GM19240 (cell line): ENCODE results near the gene ELF1.
"Not testable (repeated sequence)": the region's sequence is repeated elsewhere in the genome, so short reads cannot be mapped to it uniquely, and the experiment has no call there.

Experiments
- DNase-seq: peaks from one replicate; pipeline ENCODE4 v3.0.0; 2011; ENCODE audit warnings: low spot score; ENCODE audit not compliant: insufficient read length

The ELF1 gene

GRCh38 chr13:40940841-40941240 lies 78.3 kb downstream of the ELF1 start:
- no peak for DNase-seq

- DNase-seq: peak; percentile 9
Observed at GRCh38 chr13:40933508-40934204, 85.5 kb downstream of the ELF1 start.

DNA sequence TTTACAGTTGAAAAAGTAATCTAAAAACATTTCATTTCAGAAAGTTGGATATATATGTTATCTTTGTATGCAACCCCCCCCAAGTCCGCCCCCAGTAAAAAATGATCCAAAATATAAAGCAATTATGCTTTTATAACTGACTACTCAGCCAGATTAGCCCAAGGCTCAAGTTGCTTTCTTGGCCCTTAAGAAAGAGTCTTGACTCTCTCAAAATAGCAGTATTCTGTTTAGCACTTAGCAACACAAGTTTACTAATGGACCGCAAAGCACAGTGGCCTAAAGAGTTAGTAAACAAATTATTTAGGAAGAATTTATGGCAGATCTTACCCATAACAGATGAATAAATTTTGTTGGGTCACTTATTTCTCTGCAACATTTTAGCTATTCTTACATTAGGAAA lies 86.9 kb downstream of the ELF1 start:
- no peak for DNase-seq

DNA sequence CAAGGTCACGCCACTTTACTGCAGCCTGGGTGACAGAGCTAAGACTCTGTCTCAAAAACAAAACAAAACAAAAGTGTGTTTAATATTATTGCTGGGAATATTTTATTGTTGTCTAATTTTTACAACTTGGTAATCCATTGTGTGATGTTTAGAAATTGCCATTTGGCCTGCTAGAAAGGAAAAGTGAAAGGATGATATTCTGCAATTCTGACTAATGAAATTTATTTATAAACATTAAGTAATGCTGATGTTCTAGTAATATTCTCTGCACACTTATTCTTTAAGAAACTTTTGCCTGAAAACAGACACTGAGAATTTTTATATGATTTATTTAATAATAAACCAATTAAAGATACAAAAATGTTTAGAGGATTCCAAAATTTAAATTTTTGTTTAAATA lies 87.4 kb downstream of the ELF1 start:
- DNase-seq: no peak

- DNase-seq: not testable (repeated sequence)
Observed at GRCh38 chr13:40929883-40930282, 89.2 kb downstream of the ELF1 start.

GRCh38 chr13:40928980-40929379 lies 90.1 kb downstream of the ELF1 start:
- no peak for DNase-seq

GRCh38 chr13:40927929-40928328 lies 91.2 kb downstream of the ELF1 start:
- no peak for DNase-seq

DNA sequence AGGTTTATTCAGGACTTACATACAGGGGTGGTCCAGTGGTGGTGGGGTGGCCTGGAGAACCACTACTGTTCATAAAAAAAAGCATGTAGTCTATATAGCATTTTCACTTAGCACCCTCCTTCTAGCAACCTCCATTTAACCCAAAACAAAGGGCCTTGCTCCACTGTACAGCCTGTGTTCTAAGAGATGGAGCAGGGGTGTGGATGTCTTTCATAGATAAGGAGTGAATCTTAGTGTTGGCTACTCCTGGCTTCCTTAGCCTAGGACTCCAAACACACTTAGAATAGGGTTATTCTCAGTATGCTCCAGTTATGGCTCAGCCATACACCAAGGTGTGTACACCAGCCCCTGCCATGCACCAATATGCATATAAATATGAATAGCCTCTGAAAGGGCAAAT lies 95.2 kb downstream of the ELF1 start:
- DNase-seq: no peak

GRCh38 chr13:40922437-40923040 lies 96.6 kb downstream of the ELF1 start:
- no peak for DNase-seq

DNA sequence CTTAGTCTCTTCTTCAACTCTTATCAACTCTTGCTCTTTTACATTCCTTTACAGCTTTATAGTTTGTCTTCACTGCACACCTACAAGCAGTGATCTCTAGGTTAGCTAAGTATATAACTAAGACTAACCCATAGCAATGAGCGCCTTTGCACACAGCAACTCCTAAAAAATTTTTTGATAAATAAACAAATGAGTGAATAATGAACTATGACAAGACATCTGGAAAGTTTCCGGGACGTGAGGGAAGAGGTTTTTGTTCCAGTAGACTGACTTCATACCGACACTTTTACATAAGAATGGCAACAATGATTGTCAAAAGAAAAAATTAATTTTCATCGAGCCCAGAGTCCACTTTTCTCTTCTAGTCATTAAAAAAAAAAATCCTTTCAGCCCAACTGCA lies 98.3 kb downstream of the ELF1 start:
- no peak for DNase-seq

GRCh38 chr13:40919901-40920300 lies 99.2 kb downstream of the ELF1 start:
- not testable (repeated sequence) for DNase-seq

GRCh38 chr13:40916207-40916998 lies 102.7 kb downstream of the ELF1 start:
- no peak for DNase-seq

DNA sequence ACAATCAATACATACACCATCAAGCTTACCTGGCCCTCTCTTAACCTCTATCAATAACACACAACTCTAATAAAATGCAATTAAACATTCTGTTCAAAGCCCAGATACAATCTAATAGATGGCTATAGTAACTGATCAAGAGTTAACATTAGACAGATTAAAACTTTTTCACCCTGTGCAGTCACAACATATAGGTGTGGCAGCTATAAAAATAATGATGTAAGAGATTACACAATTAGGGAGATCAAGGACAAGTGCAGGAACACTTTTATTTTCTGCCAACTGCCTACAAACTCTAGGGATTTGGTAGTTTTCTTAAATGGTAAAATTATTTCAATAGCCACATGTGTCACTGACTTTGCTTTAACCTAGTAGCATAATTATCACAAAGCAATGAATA lies 104.3 kb downstream of the ELF1 start:
- DNase-seq: not testable (repeated sequence)

GRCh38 chr13:40911341-40911740 lies 107.8 kb downstream of the ELF1 start:
- no peak for DNase-seq

- DNase-seq: no peak
Observed at GRCh38 chr13:40910324-40911050, 108.6 kb downstream of the ELF1 start.

DNA sequence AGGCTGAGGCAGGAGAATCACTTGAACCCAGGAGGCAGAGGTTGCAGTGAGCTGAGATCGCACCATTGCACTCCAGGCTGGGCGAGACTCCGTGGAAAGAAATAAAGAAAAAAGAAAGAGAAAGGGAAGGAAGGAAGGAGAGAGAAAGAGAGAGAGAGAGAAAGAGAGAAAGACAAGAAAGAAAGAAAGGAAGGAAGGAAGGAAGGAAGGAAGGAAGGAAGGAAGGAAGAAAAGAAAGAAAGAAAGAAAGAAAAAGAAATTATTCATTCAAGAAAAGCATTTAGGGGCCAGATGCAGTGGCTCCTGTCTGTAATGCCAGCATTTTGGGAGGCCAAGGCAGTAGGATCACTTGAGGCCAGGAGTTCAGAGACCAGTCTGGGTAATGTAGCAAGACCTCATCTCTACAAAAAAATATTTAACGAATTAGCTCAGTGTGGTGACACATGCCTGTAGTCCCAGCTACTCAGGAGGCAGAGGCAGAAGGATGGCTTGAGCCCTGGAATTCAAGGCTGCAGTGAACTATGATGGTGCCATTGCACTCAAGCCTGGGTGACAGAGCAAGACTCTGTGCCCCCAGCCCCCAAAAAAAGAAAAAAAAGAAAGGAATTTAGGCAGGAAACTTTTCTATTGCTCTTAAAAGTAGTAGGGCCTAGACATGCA lies 109.4 kb downstream of the ELF1 start:
- not testable (repeated sequence) for DNase-seq

- no peak for DNase-seq
Observed at GRCh38 chr13:40908546-40908945, 110.6 kb downstream of the ELF1 start.

- DNase-seq: not testable (repeated sequence)
Observed at GRCh38 chr13:40901032-40901431, 118.1 kb downstream of the ELF1 start.

GRCh38 chr13:40900568-40900967 lies 118.5 kb downstream of the ELF1 start:
- DNase-seq: not testable (repeated sequence)

GRCh38 chr13:40897053-40897452 lies 122.1 kb downstream of the ELF1 start:
- no peak for DNase-seq
